ENCODE data around the gene MTCL1.

Gene MTCL1

GRCh38 chr18:8793445-8794155 is 88.2 kb downstream of the MTCL1 start:
- Mint-ChIP-seq H3K4me3 (no peak overlapping the region), H3K27me3 (no peaks in the 10 kb centered on the region), H3K9me3 (ENCODE audit: low read depth) (no peaks in the 10 kb centered on the region), H3K27ac (no peak overlapping the region), H3K36me3 (no peaks in the 10 kb centered on the region), H3K4me1 (ENCODE audit: low read depth) (peaks cover 9% of the 10 kb centered on the region)

- no peak overlapping the region for H3K27ac Mint-ChIP-seq
- H3K4me1 Mint-ChIP-seq (ENCODE audit: low read depth), result peaks cover 9% of the 10 kb centered on the region
- H3K4me3 Mint-ChIP-seq, result no peak overlapping the region
- H3K9me3 Mint-ChIP-seq (ENCODE audit: low read depth), result no peaks in the 10 kb centered on the region
- no peaks in the 10 kb centered on the region for H3K27me3 Mint-ChIP-seq
- H3K36me3 Mint-ChIP-seq, result no peaks in the 10 kb centered on the region
These were observed 89.0 kb downstream of the MTCL1 start for GRCh38 chr18:8794156-8794933.

- H3K27ac Mint-ChIP-seq, result no peak overlapping the region
- H3K4me1 Mint-ChIP-seq (ENCODE audit: low read depth), result peaks cover 9% of the 10 kb centered on the region
- no peak overlapping the region for H3K4me3 Mint-ChIP-seq
- no peaks in the 10 kb centered on the region for H3K27me3 Mint-ChIP-seq
- H3K36me3 Mint-ChIP-seq, result no peaks in the 10 kb centered on the region
- H3K9me3 Mint-ChIP-seq (ENCODE audit: low read depth), result no peaks in the 10 kb centered on the region
These were observed 89.6 kb downstream of the MTCL1 start for GRCh38 chr18:8794934-8795280.

- Mint-ChIP-seq H3K9me3 (ENCODE audit: low read depth) (no peaks in the 10 kb centered on the region), H3K4me1 (ENCODE audit: low read depth) (peaks cover 9% of the 10 kb centered on the region), H3K36me3 (no peaks in the 10 kb centered on the region), H3K4me3 (no peak overlapping the region), H3K27me3 (no peaks in the 10 kb centered on the region), H3K27ac (no peak overlapping the region)
These were observed 90.4 kb downstream of the MTCL1 start for GRCh38 chr18:8795586-8796325.

GRCh38 chr18:8797206-8797605 is 91.8 kb downstream of the MTCL1 start:
- no peaks in the 10 kb centered on the region for H3K9me3 Mint-ChIP-seq (ENCODE audit: low read depth)
- H3K4me3 Mint-ChIP-seq, result no peak overlapping the region
- H3K27me3 Mint-ChIP-seq, result no peaks in the 10 kb centered on the region
- no peak overlapping the region for H3K27ac Mint-ChIP-seq
- H3K36me3 Mint-ChIP-seq, result no peaks in the 10 kb centered on the region
- H3K4me1 Mint-ChIP-seq (ENCODE audit: low read depth), result peaks cover 9% of the 10 kb centered on the region

GRCh38 chr18:8799001-8799400 is 93.6 kb downstream of the MTCL1 start:
- H3K27ac Mint-ChIP-seq, result no peak overlapping the region
- H3K4me1 Mint-ChIP-seq (ENCODE audit: low read depth), result peaks cover 9% of the 10 kb centered on the region
- no peaks in the 10 kb centered on the region for H3K9me3 Mint-ChIP-seq (ENCODE audit: low read depth)
- no peak overlapping the region for H3K4me3 Mint-ChIP-seq
- no peaks in the 10 kb centered on the region for H3K36me3 Mint-ChIP-seq
- H3K27me3 Mint-ChIP-seq, result no peaks in the 10 kb centered on the region

GRCh38 chr18:8799596-8800441 is 94.5 kb downstream of the MTCL1 start:
- Mint-ChIP-seq H3K27ac (no peak overlapping the region), H3K27me3 (no peaks in the 10 kb centered on the region), H3K4me1 (ENCODE audit: low read depth) (peaks cover 9% of the 10 kb centered on the region), H3K36me3 (no peaks in the 10 kb centered on the region), H3K4me3 (no peak overlapping the region), H3K9me3 (ENCODE audit: low read depth) (no peaks in the 10 kb centered on the region)

- Mint-ChIP-seq H3K4me3 (no peak overlapping the region), H3K9me3 (ENCODE audit: low read depth) (no peaks in the 10 kb centered on the region), H3K27ac (no peak overlapping the region), H3K4me1 (ENCODE audit: low read depth) (peaks cover 8% of the 10 kb centered on the region), H3K36me3 (no peaks in the 10 kb centered on the region), H3K27me3 (no peaks in the 10 kb centered on the region)
These were observed 95.1 kb downstream of the MTCL1 start for GRCh38 chr18:8800445-8800844.

GRCh38 chr18:8800876-8801262 is 95.5 kb downstream of the MTCL1 start:
- H3K27ac Mint-ChIP-seq, result no peak overlapping the region
- H3K36me3 Mint-ChIP-seq, result no peaks in the 10 kb centered on the region
- H3K9me3 Mint-ChIP-seq (ENCODE audit: low read depth), result no peaks in the 10 kb centered on the region
- no peaks in the 10 kb centered on the region for H3K27me3 Mint-ChIP-seq
- peaks cover 5% of the 10 kb centered on the region for H3K4me1 Mint-ChIP-seq (ENCODE audit: low read depth)
- no peak overlapping the region for H3K4me3 Mint-ChIP-seq

- Mint-ChIP-seq H3K36me3 (no peaks in the 10 kb centered on the region), H3K9me3 (ENCODE audit: low read depth) (no peaks in the 10 kb centered on the region), H3K27ac (no peak overlapping the region), H3K27me3 (no peaks in the 10 kb centered on the region), H3K4me1 (ENCODE audit: low read depth) (no peaks in the 10 kb centered on the region), H3K4me3 (no peak overlapping the region)
These were observed 96.0 kb downstream of the MTCL1 start for GRCh38 chr18:8801263-8801901.

GRCh38 chr18:8802017-8802672 is 96.8 kb downstream of the MTCL1 start:
- Mint-ChIP-seq H3K27ac (no peak overlapping the region), H3K36me3 (no peaks in the 10 kb centered on the region), H3K4me3 (no peak overlapping the region), H3K27me3 (no peaks in the 10 kb centered on the region), H3K9me3 (ENCODE audit: low read depth) (no peaks in the 10 kb centered on the region), H3K4me1 (ENCODE audit: low read depth) (peaks cover 1% of the 10 kb centered on the region)

GRCh38 chr18:8803063-8803795 is 97.9 kb downstream of the MTCL1 start:
- Mint-ChIP-seq H3K36me3 (no peaks in the 10 kb centered on the region), H3K27ac (no peak overlapping the region), H3K4me1 (ENCODE audit: low read depth) (peaks cover 10% of the 10 kb centered on the region), H3K4me3 (no peak overlapping the region), H3K27me3 (no peaks in the 10 kb centered on the region), H3K9me3 (ENCODE audit: low read depth) (no peaks in the 10 kb centered on the region)

- Mint-ChIP-seq H3K27me3 (no peaks in the 10 kb centered on the region), H3K4me3 (no peak overlapping the region), H3K9me3 (ENCODE audit: low read depth) (no peaks in the 10 kb centered on the region), H3K4me1 (ENCODE audit: low read depth) (peaks cover 12% of the 10 kb centered on the region), H3K36me3 (no peaks in the 10 kb centered on the region), H3K27ac (no peak overlapping the region)
These were observed 98.6 kb downstream of the MTCL1 start for GRCh38 chr18:8803957-8804356.

Data from activated naive CD8-positive, alpha-beta T cell (primary cell).